Ramos (cell line): ENCODE measurements around the gene GNPTAB.
"Not testable (repeated sequence)": the region's sequence is repeated elsewhere in the genome, so short reads cannot be mapped to it uniquely, and the experiment has no call there.

Source experiments
- in situ Hi-C: fragments of 300-500 bp; cut with MboI; formaldehyde crosslinking; loops from one replicate; pipeline ENCODE4 v1.14.3; 2022; ENCODE audit warnings: low sequenced_read_pairs; ENCODE audit not compliant: unreplicated experiment

Gene GNPTAB

DNA sequence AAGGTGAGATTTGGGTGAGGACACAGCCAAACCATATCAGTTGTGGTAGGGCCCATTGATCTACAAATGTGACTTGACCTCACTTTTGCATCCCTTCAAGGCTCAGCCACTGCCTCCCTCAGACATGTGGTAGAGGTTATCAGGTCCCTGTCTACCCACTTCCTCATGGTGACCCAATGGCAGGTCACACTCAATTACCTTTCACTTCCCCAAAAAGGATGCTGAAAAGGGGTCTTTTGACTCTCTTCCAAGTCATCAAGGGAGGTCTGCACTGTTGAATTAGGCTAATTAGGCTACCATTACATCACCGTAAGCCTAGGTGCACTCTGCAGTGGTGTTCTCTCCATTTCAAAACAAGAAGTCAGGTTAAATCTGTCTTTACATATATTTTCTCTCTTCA, 24.0 kb upstream of the GNPTAB start:
- in situ Hi-C loops = no loop called here

DNA sequence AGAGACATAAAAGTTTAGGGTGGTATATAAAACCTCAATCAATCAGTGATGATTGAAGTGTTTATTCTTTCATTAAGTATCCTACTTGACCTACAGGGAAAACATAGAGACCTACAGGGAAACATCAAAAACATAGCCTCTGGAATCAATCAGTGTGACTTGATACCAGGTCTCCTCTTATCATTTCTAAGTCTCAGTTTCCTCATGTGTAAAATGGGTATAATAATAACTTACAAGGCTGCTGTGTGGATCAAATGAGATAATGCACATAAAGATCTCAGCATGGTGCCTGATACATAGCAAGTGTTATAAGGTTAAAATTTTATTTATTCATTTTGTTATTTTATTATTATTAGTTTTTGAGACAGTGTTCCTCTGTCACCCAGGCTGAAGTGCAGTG, 22.2 kb upstream of the GNPTAB start:
- in situ Hi-C loops = no loop called here

DNA sequence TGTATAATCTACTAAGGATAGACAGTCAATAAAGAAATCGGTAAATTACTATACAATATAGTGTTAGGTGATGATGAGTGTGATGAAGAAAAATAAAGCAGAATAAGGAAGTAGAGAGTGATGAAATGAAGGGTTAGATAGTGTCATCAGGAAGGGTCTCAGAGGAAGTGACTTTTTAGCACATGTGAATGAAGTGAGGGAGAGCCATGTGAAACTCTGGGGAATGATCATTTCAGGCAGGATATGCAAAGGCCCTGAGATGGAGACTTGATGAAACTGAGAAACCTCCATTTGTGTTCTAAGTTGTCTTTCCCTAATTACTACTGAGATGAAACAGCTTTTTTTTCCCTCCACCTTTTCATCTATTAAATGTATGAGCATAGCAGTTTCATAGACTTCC, 19.4 kb upstream of the GNPTAB start:
- in situ Hi-C loops = no loop called here

- in situ Hi-C loops = no loop called here
These were observed 16.6 kb upstream of the GNPTAB start for GRCh38 chr12:101847325-101847724.

DNA sequence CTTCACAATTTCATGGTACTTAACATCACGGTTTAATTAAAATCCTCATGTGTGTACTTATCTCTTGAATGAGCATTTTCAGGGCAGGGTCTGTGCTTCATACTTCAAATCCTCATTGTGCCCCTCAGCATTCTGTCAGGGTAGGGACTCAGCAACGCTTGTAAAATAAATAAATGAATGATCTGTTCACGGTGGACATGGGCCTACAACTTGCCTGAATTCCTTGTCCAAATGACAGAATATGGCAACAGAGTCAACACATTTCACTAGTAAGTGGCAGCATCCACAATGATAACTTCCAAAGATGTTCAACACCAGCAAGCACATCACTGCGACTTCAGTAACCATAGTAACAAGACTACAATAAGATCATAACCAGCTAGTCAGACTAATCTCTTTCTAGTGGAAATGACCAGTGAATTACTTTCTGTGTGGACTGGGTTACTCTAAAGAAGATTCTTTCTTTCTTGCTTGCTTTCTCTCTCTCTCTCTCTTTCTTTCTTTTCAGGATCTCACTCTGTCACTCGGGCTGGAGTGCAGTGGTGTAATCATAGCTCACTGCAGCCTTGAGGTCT, 14.5 kb upstream of the GNPTAB start:
- in situ Hi-C loops = no loop called here

DNA sequence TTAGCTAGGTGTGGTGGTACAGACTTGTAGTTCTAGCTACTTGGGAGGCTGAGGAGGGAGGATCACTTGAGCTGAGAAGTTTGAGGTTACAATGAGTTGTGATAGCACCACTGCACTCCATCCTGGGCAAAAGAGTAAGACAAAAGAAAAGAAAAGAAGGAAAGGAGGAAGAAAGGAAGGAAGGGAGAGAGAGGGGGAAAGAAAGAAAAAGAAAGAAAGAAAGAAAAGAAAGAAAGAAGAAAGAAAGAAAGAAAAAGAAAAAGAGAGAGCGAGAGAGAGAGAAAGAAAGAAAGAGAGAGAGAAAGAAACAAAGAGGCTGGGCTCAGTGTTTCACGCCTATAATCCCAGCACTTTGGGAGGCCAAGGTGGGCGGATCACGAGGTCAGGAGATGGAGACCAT, 10.3 kb upstream of the GNPTAB start:
- in situ Hi-C loops = loop anchor here (5.0 kb wide), 1 partner anchor 424 kb away; no protein-coding TSS in a partner anchor

- in situ Hi-C loops = loop anchor here (5.0 kb wide), 1 partner anchor 422 kb away; no protein-coding TSS in a partner anchor
These were observed 8.8 kb upstream of the GNPTAB start for GRCh38 chr12:101839324-101840283.

DNA sequence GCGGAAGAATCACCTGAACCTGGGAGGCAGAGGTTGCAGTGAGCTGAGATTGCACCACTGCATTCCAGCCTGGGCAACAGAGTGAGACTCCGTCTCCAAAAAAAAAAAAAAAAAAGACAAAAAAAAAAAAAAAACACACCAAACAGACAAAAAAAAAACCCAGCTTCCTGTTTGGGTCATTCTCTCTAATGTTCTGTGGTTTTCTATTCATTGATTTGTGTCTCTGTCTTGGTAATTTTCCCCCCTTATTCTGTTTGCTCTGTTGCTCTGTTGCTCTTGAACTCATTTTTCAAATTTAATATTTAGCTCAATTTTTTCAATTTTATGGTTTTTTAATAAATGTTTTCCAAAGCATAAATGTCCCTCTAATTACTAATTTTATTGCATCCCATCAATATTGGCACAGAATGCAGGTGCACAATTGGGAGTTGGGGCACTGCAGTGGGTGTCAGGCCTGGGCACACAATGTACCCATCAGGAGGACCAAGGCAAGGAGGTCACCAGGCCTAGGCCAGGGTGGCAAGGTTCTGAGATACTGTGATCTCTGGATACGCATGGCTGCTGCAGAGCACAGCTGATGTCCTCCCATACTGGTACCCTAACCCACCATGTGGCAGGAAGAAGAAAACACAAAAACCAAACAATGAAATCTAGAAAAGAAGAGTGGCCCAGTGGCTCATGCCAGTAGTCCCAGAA, 8.0 kb upstream of the GNPTAB start:
- in situ Hi-C loops = no loop called here

GRCh38 chr12:101832030-101832429, 1.3 kb upstream of the GNPTAB start:
- in situ Hi-C loops = loop anchor here (5.0 kb wide), 1 partner anchor 55 kb away; no protein-coding TSS in a partner anchor

DNA sequence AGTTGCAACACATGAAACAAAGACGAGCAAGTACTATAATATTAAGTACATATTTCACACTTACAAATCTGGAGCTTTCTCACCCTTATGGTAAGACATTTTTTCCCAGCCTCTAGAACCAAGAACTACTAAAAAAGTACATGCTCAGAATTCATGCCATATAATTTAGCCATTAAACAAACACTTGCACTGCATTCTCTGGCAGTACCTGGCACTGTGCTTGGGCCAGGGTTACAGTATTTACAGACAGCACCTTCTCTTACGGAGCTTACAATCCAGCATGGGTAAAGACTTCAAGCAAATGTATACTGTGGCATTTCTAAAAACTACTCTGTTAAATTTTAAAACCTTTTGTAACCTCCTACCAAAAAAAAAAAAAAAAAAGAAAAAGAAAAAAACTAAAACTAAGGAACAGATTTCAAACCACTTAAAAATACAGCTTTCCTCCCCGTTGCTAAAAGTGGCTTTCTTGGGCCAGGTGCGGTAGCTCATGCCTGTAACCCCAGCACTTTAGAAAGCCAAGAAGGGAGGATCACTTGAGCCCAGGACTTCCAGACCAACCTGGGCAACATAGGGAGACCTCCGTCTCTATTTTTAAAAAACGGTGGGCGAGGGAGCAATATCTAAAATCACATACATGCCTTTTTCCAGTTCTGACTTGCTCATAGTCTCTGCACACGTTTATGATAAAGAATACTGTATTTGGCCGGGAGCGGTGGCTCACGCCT, 956 bp downstream of the GNPTAB start:
- in situ Hi-C loops = loop anchor here (5.0 kb wide), 1 partner anchor 53 kb away; no protein-coding TSS in a partner anchor

DNA sequence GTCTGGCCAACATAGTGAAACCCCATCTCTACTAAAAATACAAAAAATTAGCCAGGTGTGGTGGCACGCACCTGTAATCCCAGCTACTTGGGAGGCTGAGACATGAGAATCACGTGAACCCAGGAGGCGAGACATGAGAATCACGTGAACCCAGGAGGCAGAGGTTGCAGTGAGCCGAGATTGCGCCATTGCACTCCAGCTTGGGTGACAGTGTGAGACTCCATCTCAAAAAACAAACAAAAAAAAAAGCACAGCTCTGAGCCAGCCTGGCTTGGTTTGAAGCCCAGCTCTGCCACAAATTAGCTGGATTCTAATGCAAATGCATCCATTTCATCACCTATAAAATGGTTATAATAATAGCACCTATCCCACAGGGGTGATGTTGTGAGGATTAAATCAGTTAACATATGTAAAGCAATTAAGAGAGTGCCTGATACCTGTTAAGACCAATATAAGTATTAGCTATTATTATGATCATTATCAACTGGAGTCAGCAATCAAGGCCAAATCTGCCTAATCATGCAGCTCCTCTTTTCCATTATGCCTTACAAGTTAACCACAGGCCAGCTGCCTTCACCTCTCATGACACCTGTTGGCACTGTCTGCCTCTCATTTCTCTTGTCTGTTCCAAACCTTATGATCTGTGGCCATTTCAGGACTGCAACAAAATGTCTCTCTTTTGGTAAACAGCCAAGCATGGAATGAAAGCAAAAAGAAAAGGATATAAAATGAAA, 2.1 kb downstream of the GNPTAB start:
- in situ Hi-C loops = no loop called here

- in situ Hi-C loops = no loop called here
These were observed 3.9 kb downstream of the GNPTAB start for GRCh38 chr12:101826766-101827368.

DNA sequence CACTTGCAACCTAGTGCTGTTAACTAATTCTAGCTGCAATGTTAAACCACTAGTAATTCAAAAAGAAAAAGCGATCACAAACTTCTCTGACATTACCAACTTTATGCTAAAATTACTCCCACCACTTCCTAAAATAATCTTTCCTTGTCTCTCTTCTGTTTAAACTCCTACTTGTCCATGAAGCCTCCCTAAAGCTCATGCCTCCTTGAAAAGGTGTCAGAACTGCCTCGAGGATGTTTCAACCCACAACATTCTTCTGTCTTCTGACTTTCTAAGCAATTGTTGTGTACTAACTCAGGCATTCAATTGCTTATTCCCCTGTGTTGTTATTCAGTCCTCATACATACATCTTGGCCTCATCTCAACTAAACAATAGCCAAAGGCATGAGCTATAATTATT, 5.9 kb downstream of the GNPTAB start:
- in situ Hi-C loops = no loop called here

- in situ Hi-C loops = no loop called here
These were observed 6.9 kb downstream of the GNPTAB start for GRCh38 chr12:101823891-101824290.

GRCh38 chr12:101823039-101823438, 7.7 kb downstream of the GNPTAB start:
- in situ Hi-C loops = no loop called here

GRCh38 chr12:101819467-101819866, 11.3 kb downstream of the GNPTAB start:
- in situ Hi-C loops = no loop called here

DNA sequence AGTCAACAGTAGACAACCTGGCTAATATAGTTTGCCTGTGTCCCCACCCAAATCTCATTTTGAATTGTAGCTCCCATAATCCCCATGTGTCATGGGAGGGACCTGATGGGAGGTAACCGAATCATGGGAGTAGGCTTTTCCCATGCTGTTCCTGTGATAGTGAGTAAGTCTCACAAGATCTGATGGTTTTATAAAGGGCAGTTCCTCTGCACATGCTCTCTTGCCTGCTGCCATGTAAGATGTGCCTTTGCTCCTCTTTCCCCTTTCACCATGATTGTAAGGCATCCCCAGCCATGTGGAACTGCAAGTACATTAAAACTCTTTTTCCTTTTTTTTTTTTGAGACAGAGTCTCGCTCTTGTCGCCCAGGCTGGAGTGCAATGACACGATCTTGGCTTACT, 12.1 kb downstream of the GNPTAB start:
- in situ Hi-C loops = not testable (repeated sequence)

DNA sequence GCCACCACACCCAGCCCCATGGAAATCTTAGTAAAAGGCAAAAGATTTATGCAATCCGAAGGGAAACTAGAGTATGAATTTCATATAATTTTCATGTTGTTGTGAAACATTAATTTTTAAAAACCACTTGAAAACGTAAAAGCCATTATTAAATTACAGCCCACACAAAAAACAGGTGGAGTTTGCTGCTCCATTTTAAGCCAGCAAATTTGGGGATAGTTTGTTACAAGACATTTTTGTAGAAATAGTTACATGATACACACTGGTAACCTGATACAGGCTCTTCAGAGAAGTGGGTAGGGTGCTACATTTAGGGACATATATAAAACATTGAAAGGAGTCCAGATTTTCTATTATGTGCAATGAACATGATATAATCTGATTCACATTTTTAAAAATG, 17.6 kb downstream of the GNPTAB start:
- in situ Hi-C loops = no loop called here

GRCh38 chr12:101812716-101813115, 18.0 kb downstream of the GNPTAB start:
- in situ Hi-C loops = not testable (repeated sequence)
